GM21576 (cell line): Measurements from ENCODE around the gene DOCK3.
"Not testable (repeated sequence)": the region's sequence is repeated elsewhere in the genome, so short reads cannot be mapped to it uniquely, and the experiment has no call there.

Source experiments
- ATAC-seq: cut with Tn5 transposase; IDR thresholded peaks from one replicate; pipeline ENCODE4 v1.9.1; 2021; ENCODE audit warnings: mild to moderate bottlenecking, moderate library complexity; ENCODE audit not compliant: unreplicated experiment

Gene DOCK3

DNA sequence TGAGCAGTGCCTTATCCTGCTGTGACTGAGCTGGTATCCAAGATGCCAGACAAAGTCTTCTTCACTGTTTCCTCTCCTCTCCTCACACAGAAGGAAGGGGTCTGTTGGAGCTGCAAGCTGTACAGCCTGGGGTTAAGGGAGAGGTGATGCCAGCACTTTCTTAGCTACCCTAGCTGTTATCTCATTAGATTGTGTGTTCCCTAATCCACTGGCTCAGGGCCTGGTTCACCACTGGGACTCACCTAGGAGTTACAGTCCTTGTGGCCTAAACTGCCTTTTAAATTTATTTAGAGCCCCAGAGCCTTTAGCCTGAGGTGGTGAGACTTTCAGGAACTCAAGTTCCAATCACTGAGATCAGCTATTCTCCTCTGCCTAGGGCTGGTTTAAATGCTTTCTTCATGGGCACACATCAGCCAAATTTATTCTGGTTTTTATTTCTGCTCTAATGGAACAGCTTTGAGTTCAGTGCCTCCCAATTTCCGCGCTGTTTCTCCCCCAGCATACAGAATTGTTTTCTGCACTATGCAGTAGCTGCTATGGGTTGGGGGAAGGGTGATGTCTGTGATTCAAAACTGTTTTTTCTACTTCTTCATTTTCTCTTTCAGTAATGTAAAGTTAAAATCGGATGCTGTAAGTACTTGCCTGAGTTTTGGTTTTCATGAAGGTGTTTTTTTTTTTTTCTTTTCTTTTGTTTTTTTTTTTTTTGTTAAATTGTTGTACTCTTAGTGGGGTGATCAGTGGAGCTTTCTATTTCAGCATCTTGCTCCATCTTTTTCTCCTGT is 198.8 kb downstream of the DOCK3 start:
- ATAC-seq = peak; percentile 80

DNA sequence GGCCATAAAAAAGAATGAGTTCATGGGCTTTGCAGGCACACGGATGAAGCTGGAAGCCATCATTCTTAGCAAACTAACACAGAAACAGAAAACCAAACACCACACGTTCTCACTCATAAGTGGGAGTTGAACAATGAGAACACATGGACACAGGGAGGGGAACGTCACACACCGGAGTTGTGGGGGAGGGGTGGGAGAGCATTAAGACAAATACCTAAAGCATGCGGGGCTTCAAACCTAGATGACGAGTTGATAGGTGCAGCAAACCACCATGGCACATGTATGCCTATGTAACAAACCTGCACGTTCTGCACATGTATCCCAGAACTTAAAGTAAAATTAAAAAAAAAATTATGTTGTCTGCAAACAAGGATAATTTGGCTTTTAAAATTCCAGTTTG is 200.1 kb downstream of the DOCK3 start:
- not testable (repeated sequence) for ATAC-seq

DNA sequence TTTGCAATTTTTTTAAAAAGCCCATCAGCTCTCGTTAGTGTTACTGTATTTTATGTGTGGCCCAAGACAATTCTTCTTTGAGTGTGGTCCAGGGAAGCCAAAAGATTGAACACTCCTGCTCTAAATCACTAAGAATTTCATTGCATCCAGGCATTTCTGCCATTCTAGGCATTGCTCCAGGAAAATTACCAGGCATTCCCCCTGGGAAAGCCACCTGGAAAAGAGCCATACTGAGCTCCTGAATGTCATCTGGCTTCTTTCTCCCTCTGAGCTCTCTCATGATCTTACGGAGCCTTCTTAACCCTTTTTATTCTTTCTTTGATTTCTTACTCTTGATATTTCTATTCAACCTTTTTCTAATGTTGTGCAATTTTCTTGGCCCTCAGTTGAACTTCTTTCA is 202.2 kb downstream of the DOCK3 start:
- no peak for ATAC-seq

DNA sequence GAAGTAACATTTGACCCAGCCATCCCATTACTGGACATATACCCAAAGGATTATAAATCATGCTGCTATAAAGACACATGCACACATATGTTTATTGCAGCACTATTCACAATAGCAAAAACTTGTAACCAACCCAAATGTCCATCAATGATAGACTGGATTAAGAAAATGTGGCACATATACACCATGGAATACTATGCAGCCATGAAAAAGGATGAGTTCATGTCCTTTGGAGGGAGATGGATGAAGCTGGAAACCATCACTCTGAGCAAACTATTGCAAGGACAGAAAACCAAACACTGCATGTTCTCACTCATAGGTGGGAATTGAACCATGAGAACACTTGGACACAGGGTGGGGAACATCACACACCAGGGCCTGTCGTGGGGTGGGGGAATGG is 208.0 kb downstream of the DOCK3 start:
- ATAC-seq = not testable (repeated sequence)

DNA sequence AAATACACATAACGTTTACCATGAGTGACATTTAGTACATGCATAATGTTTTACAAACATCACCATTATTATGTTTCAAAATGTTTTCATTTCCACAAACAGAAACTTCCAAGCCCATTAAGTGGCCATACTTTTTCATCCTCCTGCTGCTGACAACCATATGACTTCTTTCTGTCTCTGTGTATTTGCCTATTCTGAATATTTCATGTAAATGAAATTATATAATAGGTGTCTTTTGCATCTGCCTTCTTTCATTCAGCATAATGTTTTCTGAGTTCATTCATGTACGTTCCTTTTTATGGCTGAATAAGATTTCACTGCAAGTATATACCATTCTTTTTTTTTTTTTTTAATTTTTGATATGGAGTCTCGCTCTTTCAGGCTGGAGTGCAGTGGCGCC is 209.0 kb downstream of the DOCK3 start:
- ATAC-seq = no peak

DNA sequence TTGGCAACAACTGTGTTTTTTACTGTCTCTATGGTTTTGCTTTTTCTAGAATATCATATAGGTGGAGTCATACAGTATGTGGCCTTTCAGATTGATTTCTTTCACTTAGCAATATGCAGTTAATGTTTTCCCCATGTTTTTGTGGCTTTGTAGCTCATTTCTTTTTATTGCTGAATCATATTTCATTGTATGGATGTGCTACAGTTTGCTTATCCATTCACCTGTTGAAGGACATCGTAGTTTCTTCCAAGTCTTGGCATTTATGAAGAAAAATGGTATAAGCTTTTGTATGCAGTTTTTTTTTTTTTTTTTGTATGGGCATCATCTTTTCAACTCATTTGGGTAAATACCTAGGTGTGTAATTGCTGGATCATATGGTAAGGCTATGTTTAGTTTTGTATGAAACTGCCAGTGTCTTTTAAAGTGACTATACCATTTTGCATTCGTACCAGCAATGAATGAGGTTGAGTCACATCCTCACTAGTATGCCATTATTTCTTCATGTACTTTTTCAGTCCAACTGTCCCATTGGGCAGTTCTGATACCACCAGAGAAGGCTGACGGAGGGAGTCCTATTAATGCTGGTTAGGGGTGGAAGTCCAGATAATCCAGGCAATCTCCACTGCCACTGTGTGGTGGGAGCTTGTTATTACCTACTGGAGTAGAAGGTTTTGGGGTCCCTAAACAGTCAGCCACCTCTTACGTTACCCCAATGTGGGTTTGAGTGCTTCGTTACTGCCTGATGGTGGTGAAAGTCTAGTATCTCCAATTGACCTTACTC is 210.5 kb downstream of the DOCK3 start:
- no peak for ATAC-seq

DNA sequence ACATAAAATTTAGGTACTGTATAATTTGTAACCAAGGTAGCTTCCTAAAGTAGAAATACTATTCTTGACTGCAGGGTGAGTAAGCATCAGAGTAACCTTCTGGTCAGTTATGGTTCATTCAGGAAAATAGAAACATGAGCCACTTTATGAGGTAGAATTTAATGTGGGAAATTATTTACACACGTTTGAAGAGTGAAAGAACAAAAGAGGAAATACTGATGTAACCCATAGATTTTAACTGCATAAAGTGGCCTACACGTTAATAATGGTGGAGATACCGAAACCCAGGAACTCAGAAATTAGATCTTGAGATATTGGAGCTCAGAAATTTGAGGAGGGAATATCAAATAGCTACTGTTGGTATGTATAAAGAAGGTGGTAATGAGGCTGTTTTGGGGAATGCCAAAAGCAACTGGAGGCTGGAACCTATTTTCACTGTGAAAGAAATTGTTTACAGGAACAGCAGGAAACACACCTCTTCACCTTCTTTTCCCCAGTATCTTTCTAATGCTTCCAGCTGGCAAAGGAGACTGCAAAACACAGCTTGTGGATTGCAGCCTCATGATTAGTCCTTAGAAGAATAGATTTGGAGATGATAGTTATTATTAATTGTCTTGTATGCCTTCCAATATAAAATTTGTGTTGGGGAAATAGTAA is 216.1 kb downstream of the DOCK3 start:
- no peak for ATAC-seq

DNA sequence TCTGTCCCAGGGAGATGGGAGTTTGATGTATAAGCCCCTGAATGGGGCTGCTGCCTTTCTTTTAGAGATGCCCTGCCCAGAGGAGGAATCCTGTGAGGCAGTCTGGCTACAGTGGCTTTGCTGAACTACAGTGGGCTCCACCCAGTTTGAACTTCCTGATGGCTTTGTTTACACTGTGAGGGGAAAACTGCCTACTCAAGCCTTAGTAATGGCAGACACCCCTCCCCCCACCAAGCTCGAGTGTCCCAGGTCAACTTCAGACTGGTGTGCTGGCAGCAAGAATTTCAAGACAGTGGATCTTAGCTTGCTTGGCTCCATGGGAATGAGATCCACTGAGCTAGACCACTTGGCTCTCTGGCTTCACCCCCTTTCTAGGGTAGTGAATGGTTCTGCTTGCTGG is 226.4 kb downstream of the DOCK3 start:
- not testable (repeated sequence) for ATAC-seq

DNA sequence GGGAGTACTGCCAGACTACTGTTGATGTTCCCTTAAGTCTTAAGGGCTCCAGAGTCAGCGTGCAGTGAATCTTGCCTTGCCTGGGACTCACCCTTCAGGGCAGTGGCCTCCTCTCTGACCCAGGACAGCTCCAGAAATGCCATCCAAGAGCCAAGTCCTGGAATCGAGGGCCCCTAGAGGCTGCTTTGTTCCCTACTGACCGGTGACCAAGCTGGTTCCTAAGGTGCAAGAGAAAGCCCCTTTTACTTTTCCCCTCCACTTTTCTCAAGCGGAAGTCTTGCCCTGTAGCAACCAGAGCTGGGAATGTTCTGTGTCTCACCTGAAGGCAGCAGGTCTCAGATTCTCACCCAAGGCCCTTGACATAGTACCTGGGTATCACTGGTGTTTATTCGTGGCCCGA is 238.0 kb downstream of the DOCK3 start:
- ATAC-seq = no peak

DNA sequence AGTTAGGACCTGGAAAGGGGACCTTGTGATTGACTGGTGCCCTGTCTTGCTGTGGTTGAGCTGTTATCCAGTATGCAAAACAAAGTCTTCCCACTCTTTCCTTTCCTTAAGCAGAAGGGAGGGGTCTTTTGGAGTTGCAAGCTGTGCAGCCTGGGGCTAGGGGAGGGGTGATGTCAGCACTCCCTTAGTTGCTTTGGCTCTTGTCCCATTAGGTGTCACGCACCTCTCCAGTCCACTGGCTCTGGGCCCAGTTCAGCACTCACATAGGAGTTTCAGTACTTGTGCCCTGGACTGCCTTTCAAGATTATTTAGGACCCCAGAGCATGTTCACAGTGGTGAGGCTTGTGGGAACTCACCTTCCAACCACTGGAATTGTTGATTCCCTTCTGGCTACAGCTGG is 238.5 kb downstream of the DOCK3 start:
- ATAC-seq = no peak

DNA sequence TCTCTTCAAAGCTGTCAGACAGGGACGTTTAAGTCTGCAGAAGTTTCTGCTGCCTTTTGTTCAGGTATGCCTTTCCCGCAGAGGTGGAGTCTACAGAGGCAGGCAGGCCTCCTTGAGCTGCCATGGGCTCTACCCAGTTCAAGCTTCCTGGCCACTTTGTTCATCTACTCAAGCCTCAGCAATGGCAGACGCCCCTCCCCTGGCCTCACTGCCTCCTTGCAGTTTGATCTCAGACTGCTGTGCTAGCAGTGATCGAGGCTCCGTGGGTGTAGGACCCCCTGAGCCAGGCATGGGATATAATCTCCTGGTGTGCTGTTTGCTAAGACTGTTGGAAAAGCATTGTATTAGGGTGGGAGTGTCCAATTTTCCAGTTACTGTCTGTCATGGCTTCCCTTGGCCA is 247.3 kb downstream of the DOCK3 start:
- ATAC-seq = not testable (repeated sequence)

DNA sequence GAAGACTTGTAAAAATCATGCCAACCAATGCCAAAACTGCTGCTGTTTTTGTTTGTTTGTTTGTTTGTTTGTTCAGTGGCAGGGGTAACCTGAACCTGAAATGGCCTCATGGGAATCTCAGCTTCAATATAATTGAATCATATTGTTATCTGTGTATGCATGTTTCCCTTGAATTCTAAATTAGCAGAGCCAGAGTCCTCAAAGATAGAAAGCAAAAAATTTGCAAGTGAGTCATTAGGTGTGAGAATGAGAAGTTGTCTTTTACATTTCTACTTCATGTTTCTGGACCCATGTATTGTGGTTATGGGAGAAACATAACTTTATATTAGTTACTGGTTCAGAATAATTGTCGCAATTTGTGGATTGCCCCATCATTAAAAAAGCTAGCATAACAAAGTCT is 249.2 kb downstream of the DOCK3 start:
- ATAC-seq = no peak

DNA sequence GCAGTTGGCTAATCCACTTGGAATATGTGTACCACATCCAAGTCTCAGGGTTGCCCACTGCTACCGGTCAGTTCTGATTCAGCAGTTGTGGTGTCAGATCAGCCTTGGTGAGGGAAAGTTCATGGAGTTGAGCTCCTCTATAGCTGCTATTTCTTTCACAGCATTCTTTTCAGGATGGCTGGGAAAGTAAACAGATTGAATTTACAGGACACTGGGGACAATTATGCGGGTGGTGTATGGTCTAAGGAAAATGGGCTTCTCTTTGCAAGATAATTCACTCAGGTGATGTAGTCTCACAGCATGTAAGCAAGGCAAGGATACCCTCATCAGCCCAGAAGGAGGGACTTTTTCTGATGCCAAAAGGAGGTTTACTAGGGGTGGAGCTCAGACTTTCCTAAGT is 249.9 kb downstream of the DOCK3 start:
- ATAC-seq = no peak

DNA sequence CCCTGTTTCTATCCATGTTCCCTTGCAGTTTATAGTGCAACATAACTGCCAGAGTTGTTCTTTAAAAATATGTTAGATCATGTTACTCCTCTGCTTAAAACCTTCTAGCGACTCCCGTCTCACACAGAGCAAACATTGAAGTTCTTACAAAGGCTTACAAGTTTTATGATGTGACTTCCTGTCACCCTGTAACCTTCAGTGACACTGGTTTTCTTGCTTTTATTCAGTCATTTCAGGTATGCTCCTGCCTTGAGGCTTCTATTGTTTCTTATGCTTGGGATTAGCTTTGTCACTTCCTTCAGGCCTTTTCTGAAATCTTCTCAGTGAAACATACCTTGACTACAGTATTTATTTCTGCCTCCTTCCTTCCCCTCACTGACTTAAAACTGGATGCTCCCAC is 252.1 kb downstream of the DOCK3 start:
- ATAC-seq = no peak

DNA sequence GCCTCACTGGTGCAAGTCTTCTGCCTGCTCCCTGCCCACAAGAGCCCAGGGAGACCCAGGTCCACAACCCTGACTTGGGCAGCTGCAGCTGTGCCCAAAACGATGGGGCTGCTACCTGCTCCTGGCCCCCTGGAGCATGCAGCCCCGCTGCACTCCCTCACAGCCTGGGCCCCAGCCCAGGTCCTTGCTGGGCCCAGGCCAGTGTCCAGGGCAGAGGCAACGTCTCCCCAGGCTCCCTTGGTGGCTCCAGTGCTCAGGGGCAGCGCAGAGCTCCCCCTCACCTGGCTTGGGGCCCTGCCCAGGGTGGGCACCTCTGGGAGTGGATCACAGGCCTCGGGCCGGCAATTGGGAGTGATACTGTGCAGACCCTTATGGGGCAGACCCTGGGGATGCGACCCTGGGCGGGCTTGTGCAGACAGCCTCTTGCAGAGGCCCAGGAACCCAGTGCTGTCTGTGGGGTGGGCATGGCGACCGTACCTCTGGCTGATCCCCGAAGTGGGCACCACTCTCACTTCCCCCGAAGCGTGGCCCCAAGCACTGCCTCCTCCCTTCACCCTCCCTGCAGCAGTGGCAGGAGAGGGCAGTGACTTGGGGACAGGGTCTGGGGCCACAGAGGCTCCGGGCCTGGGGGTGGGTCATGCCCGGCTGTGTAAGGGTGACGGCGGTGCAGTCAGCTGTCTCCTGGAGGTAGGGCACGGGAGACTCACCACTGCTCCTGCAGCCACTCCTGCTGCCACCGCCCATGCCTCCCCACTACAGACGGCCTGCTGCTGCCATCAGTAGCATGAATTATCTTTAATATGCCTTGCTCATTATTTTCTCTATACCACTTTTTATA is 255.9 kb downstream of the DOCK3 start:
- ATAC-seq = no peak

DNA sequence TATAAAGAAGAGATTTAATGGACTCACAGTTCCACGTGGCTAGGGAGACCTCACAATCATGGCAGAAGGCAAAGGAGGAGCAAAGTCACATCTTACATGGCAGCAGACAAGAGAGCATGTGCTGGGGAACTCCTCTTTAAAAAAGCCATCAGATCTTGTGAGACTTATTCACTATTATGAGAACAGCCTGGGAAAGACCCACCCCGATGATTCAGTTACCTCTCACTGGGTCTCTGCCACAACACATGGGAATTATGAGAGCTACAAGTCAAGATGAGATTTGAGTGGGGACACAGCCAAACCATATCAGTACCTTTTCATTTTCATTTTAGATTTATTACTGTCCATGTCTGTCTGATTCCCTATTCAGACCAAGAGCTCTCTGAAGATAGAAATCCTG is 258.2 kb downstream of the DOCK3 start:
- ATAC-seq = not testable (repeated sequence)

DNA sequence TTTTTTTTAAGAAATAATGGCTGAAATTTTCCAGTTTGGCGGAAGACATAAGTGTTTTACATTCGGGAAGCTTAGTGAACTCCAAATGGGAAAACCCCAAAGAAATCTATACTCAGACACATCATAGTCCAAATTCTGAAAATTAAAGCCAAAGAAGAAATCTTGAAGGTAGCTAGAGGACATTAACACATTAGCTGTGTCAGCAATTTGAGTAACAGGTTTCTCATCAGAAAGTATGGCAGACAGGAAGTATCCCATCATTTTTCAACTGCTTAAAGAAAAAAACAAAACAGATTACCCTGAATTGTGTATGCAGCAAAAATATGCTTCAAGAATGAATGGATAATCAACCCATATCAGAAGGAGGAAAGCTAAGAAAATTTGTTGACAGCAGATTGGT is 261.7 kb downstream of the DOCK3 start:
- ATAC-seq = no peak

DNA sequence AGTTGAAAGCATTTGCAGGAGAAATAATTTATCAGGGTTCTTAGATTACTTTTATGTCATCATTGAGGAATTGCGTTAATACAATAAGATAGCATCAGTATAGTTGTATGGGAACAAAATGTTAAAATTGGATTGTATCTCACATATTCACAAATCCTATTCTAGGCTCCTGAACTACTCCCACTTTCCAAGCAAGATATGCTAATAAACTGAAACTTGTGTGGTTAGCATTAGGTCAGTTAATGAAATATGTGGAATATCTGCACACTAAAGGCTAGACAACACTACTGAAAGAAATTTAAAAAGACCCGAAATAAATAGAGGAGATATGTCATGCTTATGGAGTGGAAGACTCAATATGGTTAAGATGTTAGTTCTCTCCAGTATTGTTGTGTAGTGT is 272.7 kb downstream of the DOCK3 start:
- no peak for ATAC-seq

DNA sequence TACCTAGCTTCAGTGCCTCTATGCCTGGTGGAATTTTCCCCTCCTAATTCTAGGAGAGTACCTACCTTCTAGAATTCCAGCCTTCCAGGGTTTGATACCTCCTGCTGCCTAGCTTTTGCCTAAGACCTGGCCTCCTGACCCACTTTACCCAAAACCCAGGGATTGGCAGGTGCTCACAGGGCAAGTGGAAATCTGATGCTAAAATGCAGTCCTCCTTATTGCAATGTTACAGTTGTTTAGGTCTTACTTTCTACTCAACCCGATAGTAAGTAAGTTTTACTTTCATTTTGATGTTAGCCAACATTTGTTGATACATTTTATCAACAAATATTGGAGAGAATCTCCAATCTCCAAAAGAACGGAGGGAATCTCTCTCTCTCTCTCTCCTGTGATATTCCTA is 275.9 kb downstream of the DOCK3 start:
- no peak for ATAC-seq

DNA sequence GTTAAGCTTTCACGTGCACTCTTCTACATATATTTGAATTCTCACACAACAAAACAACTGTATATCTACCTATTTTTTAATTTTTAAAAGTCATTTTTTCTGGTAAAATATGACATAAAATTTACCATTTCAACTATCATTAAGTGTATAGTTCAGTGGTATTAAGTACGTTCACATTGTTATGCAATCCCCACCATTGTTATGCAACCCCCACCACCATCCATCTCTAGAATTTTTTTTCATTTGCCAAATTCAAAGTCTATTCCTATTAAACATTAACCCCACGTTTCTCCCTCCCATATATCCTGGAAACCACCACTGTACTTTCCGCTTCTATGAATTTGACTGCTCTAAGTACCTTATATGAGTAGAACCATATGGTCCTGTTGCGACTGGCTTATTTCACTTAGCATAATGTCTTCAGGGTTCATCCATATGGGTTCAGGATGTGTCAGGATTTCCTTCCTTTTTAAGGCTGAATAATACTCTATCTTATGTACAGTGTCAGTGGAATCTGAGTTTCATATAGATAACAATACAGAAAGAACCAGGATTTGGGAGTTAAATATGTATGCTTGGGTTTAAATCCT is 279.2 kb downstream of the DOCK3 start:
- ATAC-seq = no peak

DNA sequence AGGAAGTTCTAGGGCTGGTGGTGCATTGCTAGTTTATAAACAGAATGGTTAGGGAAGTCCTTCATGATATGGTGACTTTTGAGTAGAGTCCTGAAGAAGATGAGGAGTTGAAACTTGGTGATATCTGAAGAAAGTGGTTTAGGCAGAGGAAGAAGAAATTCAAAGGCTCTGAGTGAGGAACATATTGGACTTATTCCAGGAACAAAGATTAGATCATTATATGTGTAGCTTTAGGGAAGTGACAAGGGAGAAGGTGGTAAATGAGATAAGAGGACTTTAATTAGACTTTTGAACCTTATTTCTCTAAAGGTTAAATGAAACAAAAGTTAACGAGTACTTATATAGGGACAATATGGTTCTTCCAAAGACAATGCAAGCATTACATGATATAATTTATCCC is 286.7 kb downstream of the DOCK3 start:
- ATAC-seq = no peak
